Fibroblast of skin of abdomen (primary cell): ENCODE measurements around the gene SLC10A3. TPM values are rescaled to one million over a fixed set of nuclear protein-coding genes. Genes with fewer than 3 reads are reported as not detected.
A peak's percentile ranks its signal among the peaks of the same experiment; 100 is the strongest.

Source experiments
- DNase-seq: peaks from one replicate; pipeline ENCODE4 v3.0.0-alpha.2; 2013
- polyA plus RNA-seq, 2 experiments: library from polyadenylated mRNA; unstranded; fragments of 120-200 nt; gene quantifications; one replicate each; pipeline ENCODE4 v1.2.1, GENCODE V29; 2013; ENCODE audit not compliant: insufficient read length in 2 of 2

The SLC10A3 gene, protein sequence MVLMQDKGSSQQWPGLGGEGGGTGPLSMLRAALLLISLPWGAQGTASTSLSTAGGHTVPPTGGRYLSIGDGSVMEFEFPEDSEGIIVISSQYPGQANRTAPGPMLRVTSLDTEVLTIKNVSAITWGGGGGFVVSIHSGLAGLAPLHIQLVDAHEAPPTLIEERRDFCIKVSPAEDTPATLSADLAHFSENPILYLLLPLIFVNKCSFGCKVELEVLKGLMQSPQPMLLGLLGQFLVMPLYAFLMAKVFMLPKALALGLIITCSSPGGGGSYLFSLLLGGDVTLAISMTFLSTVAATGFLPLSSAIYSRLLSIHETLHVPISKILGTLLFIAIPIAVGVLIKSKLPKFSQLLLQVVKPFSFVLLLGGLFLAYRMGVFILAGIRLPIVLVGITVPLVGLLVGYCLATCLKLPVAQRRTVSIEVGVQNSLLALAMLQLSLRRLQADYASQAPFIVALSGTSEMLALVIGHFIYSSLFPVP
- 22.2 TPM for polyA plus RNA-seq (2013, experiment 1 of 2; ENCODE audit: insufficient read length)
- 23.7 TPM for polyA plus RNA-seq (2013, experiment 2 of 2; ENCODE audit: insufficient read length)

- peak; percentile 93 for DNase-seq
These were observed at the start of gene SLC10A3 for GRCh38 chrX:154490414-154491083. SLC10A3 (minus strand) TSS chrX:154490629; CDS start chrX:154488940, 1,689 bp downstream.

DNA sequence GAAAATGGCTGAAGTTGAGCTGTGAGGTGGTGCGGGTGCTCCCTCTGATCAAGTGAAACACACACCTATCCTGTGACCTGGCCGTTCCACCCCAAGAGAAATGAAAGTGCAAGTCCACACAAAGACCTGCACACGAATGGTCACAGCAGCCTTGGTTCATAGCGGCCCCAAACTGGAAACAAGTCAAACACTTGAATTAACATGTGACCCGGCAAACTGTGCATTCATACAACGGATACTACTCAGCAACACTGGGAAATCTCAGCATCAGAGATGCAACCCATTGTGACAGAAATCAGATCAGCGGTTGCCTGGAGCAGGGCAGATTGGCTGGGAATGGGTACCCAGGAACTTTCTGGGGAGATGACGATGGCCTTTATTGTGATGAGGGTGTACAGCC, 48.6 kb upstream of the SLC10A3 start:
- no peak for DNase-seq

- DNase-seq: no peak
These were observed 45.5 kb upstream of the SLC10A3 start for GRCh38 chrX:154535892-154536291.

- DNase-seq: peak; percentile 78
These were observed 44.3 kb upstream of the SLC10A3 start for GRCh38 chrX:154534526-154535322.

GRCh38 chrX:154532690-154533089, 42.3 kb upstream of the SLC10A3 start:
- no peak for DNase-seq

DNA sequence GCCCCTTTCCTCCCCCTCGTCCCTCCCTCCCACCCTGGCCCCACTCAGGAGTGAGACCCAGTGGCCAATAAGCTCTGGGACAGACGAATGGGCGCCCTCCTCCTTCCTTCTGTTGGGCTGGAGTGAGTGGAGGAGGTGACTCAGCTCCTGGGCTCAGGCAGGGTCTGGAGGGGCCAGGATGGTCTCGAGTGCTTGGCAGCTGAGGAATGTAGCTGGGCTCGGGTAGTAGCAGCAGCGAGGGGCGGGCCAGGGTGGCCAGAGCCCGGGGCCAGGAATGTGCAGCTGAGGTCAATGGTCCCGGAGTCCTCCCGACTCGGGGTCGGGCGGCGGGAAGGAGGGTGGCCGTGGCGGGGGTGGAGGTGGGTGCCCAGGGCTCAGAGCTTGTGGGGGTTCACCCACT, 41.2 kb upstream of the SLC10A3 start:
- DNase-seq: peak; percentile 24

- no peak for DNase-seq
These were observed 39.9 kb upstream of the SLC10A3 start for GRCh38 chrX:154530286-154530685.

DNA sequence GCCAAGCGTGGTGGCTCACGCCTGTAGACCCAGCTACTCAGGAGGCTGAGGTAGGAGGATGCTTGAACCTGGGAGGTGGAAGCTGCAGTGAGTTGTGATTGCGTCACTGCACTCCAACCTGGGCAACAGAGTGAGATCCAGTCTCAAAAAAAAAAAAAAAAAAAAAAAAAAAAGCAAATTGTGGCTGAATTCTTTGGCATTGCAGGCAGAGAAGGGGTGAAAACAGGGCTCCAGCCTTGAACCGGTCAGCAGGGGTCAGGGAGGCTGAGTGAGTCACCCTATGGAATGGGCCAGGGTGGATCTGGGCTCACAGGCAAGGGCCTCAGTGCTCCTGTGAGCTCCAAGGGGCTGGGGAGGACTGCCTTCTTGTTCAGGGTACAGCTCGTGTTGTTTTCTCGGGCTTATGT, 38.8 kb upstream of the SLC10A3 start:
- DNase-seq: no peak

GRCh38 chrX:154526901-154527675, 36.7 kb upstream of the SLC10A3 start:
- peak; percentile 71 for DNase-seq

- DNase-seq: no peak
These were observed 35.4 kb upstream of the SLC10A3 start for GRCh38 chrX:154525606-154526490.

- DNase-seq: no peak
These were observed 29.0 kb upstream of the SLC10A3 start for GRCh38 chrX:154519389-154519788.

DNA sequence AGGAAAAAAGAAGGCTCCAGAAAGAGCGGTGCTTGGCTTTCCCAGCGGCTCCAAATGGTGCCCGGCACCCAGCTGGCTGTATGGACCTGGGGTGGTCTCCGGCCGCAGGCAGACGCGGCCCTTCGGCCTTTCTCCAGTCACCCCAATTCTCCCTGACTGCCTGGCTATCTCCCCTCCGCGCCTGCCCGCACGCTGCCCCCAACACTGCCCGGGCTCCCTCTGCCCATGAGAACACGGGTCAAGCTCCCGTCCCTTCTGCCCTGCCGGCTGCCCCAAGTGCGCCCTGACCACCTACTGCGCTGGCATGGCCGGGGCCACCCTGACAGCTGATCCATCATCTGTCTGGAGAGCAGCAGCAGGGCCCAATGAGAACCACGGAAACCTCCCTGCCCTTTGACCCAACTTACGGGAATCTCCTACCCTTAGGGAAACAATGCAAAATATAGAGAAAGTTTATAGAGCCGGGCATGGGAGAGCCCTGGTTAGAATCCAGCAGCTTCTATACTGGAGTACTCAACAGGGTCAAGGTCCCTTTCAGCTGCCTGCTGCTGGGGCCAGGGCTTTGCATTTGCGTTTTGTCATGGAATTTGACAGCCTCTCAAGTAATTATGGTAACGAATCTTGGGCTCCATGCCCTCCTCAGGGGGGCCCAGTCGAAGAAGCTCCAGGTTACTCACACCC, 26.8 kb upstream of the SLC10A3 start:
- DNase-seq: no peak

DNA sequence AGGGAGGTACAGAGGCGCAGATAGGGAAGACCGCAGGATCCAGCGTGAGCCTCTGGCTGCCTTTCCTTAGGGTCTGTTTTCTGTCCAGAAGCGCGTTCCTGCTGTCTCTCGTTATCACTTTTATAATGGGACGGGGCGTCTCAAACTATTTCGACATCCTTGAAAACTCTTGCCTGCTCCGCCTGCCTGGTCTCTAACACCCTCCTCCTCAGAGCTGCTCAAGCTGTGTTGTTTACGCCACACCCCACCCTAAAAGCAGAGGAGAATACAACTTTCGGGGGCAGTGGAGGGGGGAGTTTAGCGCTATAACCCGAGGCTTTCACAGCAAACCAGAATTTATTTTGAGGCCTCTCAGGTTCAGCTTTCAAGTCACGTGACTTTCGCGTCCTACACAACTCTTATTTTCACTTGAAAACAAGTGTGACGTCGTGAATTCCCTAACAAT, 26.2 kb upstream of the SLC10A3 start:
- peak; percentile 35 for DNase-seq

DNA sequence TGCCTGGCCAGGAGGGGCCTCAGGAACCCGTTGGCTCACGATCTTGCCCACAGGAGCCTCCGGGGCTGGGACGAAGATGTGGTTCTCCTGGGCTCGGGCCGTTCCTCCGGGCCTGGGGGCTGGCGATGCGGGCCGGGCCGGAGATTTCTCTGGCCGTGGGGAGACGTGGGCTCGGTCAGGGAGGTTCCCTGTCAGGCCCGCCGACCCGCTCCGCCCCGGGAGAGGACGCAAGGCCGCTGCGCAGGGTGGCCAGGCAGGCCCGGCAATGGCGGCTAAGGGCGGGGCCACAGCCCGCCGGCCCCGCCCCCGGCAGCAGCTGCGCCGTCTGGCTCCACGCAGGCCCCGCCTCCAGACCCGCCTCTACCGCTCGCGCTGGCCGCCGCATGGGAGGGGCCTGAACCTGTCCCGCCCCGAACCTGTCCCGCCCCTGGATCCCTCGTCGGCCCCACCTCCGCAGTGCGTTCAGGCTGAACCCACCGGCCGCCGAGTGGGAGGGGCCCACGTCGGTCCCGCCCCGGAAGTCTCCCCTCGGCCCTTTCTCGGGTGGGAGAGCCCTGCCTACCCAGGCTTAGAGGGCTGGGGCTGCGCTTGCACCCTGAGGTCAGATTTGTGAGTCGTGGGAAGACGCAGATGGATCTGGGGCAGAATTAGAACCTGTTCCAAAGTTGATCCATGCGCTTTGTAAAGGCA, 25.7 kb upstream of the SLC10A3 start, which contains the start of gene FAM3A:
TSS of gene FAM3A (minus strand) at position 267 of the 690 bp plus-strand sequence. CDS start 460 bp downstream, outside the sequence.
- DNase-seq: peak; percentile 89

DNA sequence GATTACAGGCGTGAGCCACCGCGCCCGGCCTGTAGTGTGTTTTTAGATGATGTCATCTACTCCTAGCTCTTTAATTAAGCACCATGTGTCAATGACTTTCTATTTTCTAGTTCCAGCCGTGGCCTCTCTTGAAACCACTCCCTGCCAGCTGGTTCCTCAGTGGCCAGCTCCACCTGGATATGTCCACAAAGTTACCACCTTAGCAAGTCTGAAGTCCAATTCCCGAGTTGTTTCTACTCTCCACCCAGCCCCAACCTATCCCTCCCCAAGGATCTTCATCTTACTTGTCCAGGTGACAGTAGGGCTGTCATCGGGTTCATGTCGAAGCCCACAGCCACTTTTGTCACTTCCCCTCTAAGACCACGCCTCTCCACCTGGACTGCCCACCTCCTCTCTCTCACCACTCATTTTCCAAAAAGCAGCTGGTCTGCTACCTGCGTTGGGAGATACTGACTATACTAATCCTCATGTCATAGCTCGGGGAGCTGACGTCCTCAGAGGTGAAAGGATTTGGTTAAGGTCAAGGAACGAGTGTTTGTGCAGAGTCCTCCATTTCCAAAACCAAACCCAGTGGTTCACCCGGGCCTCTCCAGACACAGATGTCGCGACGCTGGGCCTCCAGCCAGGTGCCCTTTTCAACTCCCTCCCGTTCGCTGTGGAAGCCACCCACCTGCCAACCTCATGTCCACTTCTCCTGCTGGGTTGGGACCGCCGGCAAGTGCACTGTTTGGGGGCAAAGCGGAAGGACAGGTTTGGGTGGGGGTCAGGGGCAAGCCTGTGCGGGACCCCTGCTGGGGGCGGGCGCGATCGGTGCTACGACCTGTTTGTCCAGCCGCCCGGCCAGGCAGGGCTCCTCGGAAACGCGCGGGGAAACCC, 24.9 kb upstream of the SLC10A3 start:
- no peak for DNase-seq

DNA sequence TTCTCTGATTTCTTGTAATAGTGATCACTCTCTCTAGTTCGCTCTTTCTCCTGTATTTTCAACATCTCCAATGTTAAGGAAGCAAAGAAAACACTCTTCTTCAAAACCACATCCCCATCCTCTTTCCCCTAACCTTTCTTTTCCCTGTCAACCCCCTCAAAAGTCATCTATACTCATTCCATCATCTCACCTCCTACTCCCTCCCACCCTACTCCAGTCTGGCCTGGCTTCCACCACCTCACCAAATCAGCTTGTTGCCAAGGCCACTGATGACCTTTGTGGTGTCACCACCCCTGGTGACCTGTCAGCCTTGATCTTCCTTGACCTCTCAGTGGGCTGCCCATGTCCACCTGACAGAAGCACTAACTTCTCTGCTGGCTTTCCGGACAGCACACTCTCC, 23.3 kb upstream of the SLC10A3 start:
- no peak for DNase-seq

DNA sequence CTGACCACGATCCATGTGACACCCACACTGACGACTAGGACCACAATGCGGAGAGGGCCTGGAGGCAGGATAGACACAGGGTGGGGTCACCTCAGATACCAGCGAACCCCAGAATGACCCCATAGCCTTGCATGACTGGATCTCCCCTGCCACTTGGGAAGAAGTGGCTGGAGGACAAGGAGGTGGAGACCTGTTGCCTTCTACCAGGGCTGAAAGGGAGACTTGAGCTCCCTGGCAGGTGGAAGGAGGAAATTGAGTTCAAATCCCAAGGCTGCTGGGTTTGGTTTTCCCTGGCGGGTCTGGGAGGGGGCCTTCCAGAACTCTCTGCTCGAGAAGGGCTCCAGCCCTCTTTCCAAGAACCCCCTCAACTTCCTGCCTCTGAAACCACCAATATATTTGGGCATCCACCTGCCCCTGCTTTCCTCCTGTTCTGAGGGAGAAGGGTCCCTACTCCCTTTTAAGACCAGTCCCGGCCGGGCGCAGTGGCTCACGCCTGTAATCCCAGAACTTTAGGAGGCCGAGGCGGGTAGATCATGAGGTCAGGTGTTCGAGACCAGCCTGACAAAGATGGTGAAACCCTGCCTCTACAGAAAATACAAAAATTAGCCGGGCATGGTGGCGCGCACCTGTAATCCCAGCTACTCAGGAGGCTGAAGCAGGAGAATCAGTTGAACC, 22.6 kb upstream of the SLC10A3 start:
- no peak for DNase-seq

- DNase-seq: no peak
These were observed 21.3 kb upstream of the SLC10A3 start for GRCh38 chrX:154511761-154512160.
